HG02642 (cell line): ENCODE data around the gene ZNF737.
A peak's percentile ranks its signal among the peaks of the same experiment; 100 is the strongest.
"Not testable (repeated sequence)": the region's sequence is repeated elsewhere in the genome, so short reads cannot be mapped to it uniquely, and the experiment has no call there.

Experiments used
- ATAC-seq: cut with Tn5 transposase; IDR thresholded peaks from one replicate; pipeline ENCODE4 v1.9.1; 2021; ENCODE audit warnings: mild to moderate bottlenecking; ENCODE audit not compliant: unreplicated experiment, poor library complexity

The ZNF737 gene

DNA sequence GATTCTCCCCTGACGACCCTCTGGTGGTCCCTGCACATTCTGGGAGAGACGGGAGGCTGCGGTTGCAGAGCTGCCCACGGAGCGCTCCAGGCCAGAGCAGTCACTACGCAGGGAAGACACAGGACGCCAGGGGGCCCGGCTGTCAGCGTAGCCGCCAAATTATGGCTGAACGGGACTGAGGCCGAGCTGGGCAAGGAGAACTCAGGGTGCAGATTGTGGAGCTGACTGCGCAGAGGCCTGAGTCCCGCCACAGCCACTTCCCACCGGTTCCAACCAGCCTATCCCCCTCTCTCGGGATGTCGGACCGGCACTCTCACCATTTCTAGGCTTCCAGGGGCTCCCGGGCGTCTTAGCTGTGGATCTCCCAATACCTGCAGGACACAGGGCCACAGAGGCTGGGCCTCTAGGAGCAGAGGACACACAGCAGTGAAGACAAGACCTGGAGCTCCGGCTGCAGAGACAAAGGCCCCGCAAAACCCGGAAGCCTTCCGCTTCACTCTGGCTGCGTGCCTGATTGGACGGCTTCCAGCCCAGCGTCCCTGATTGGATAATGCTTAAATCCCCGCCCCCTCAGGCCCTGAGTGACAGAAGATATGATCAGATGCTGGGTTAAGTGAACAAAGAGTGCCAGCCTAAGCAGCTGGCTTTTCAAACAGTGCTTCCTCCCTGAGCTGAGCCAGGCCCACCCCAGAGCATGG lies at the start of gene ZNF737:
TSS of gene ZNF737 (minus strand) at position 461 of the 698 bp plus-strand sequence. CDS start at position 320, 141 bp downstream.
- ATAC-seq: peak; percentile 96

DNA sequence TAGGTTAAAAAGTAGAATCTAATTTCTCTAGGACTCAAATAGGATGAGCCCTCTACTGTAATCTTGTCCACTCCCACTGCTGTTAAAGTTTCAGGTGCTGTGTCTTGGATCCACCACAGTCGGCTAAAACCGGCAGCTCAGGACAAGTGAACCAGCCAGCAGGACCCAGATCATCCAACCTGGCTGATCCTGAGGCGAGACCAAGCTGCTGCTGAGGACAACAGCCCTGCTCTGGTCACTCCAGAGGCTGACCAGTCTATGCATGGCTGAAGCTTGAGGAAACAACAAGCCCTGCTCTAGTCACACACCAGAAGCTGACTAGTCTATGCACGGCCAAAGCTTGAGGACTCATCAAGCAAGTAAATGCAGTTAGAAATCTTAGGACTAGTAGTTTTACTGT lies 49.4 kb upstream of the ZNF737 start:
- not testable (repeated sequence) for ATAC-seq

DNA sequence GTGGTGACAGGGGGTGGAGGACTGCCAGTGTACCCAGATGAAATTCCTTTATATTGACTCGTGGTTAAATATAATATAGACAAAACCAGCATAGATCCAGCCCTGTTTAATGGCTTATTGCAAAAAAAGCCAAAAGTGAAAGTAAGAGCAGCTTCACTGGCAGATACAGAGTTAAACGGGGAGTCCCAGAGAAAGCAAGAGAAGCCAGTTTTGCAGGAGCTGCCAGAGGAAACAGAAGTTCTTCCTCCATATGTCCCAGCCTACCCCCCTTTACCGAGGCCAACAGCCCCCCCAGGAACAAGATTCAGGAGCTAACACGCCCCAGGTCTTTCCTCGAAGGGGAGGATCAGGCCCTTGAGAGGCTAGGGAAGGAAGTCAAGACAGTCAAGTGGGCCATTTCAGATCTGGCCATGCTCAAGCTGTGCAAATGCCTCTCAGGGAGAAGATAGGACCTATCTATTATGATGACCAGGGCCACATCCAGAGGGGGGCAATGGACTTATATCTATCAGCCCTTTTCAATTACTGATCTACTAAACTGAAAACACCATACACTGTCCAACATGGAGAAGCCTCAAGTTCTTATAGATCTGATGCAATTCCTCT lies 47.2 kb upstream of the ZNF737 start:
- ATAC-seq: no peak

DNA sequence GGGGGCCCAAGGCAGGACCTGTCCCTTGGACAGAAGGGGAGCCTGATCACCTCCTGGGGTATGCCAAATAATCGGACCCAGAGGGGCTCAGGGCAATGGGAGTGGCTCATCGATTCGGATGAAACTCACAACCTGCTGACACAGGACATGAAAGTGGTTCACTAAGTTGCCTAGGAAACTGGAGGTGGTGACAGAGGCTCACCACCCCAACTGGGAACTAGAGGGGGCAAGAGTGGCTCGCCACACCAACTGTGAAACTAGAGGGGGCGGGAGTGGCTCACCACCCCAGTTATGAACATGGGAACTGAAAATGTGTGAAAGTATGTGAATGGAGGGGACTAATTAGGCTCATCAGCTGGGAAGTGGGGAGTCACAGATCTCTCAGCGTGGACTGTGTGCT lies 46.3 kb upstream of the ZNF737 start:
- ATAC-seq: no peak

DNA sequence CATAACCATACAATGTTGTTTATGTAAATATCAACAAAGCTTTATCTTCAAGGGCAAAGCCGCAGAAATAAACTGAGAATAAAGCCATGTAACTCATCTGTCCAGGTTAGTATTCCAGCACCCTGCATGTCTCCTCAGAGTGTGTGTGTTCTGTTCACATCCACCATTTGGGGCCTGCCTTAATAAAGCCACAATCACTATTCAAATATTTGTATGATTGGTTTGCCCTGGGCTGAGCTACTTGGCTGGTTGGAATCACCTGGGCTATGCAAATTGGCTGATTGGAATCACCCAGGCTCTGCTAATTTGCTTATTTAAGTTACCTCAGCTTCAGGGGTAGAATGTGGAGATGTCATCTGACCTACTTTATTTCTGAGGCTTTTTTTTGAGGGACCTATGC lies 42.4 kb upstream of the ZNF737 start:
- no peak for ATAC-seq

GRCh38 chr19:20558571-20558970 lies 7.0 kb downstream of the ZNF737 start:
- no peak for ATAC-seq

DNA sequence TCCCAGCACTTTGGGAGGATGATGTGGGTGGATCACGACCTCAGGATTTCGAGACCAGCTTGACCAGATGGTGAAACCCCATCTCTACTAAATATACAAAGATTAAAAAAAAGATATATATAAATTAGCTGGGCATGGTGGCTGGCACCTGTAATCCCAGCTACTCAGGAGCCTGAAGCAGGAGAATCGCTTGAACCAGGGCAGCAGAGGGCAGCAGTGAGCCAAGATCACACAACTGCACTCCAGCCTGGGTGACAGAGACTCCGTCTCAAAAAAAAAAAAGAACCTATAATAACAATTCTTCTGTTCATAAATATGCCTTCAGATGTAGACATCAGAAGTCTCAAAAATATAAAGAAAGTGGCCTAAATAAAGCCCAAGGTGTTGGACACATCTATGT lies 7.6 kb downstream of the ZNF737 start:
- no peak for ATAC-seq

DNA sequence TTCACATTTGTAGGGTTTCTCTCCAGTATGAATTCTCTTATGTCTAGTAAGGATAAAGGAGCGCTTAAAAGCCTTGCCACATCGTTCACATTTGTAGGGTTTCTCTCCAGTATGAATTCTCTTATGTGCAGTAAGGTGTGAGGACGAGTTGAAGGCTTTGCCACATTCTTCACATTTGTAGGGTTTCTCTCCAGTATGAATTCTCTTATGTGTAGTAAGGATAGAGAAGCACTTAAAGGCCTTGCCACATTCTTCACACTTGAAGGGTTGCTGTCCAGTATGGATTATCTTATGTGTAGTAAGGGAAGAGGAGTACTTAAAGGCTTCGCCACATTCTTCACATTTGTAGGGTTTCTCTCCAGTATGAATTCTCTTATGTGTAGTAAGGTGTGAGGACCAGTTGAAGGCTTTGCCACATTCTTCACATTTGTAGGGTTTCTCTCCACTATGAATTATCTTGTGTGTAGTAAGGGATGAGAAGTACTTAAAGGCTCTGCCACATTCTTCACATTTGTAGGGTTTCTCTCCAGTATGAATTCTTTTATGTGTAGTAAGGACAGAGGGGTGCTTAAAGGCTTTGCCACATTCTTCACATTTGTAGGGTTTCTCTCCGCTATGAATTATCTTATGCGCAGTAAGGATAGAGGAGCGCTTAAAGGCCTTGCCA lies 20.8 kb downstream of the ZNF737 start:
- not testable (repeated sequence) for ATAC-seq

DNA sequence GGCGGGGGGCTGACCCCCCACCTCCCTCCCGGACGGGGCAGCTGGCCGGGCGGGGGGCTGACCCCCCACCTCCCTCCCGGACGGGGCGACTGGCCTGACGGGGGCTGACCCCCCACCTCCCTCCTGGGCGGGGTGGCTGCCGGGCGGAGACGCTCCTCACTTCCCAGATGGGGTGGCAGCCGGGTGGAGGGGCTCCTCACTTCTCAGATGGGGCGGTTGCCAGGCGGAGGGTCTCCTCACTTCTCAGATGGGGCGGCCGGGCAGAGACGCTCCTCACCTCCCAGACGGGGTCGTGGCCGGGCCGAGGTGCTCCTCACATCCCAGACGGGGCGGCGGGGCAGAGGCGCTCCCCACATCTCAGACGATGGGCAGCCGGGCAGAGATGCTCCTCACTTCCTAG lies 35.3 kb downstream of the ZNF737 start:
- not testable (repeated sequence) for ATAC-seq

DNA sequence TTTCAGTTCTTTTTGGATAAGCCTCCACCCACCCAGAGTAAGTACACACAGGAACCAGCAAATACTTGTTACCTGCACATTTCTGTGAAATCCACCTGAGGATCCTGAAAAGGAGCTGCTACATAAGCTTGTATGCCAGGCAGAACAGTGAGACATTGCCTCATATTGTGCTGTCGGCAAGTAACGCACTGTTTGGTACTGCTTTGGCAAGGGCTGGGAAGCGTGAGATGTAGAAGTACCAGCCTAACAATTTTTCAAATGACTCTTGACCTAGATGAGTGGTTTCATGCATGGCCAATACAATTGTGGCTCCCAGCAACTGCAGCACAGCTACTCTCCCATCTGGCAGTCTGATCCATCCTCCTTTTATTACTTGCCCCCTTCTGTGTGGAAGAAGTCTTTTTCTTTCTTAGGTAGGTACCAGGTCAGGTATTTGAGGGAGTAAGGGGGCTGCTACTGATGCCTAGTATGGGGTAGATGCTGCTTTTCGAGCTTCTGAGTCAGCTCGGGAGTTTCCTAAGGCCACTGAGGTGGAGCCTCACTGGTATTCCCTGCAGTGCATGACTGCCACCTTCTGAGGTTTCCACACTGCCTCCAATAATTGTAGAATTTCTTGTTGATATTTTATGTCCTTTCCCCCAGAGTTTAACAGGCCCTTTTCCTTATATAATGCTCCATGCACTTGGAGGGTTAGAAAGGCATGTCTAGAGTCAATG lies 52.2 kb downstream of the ZNF737 start:
- ATAC-seq: no peak

DNA sequence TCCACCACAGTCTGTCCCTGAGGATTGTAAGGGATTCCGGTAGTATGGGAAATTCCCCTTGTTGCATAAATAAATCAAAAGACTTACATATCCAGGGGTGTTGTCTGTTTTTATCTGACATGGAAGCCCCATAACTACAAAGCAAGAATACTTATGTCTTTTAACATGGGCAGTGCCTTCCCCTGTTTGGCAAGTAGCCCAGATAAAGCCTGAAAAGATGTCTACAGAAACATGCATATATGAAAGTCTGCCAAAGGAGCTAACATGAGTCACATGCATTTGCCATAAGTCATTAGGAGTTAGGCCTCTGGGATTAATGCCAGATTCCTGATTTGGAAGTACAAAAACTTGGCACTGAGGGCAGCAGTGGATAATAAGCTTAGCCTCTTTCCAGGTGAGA lies 62.1 kb downstream of the ZNF737 start:
- ATAC-seq: no peak
